ENCODE results near the gene NAMPT.

The NAMPT gene

DNA sequence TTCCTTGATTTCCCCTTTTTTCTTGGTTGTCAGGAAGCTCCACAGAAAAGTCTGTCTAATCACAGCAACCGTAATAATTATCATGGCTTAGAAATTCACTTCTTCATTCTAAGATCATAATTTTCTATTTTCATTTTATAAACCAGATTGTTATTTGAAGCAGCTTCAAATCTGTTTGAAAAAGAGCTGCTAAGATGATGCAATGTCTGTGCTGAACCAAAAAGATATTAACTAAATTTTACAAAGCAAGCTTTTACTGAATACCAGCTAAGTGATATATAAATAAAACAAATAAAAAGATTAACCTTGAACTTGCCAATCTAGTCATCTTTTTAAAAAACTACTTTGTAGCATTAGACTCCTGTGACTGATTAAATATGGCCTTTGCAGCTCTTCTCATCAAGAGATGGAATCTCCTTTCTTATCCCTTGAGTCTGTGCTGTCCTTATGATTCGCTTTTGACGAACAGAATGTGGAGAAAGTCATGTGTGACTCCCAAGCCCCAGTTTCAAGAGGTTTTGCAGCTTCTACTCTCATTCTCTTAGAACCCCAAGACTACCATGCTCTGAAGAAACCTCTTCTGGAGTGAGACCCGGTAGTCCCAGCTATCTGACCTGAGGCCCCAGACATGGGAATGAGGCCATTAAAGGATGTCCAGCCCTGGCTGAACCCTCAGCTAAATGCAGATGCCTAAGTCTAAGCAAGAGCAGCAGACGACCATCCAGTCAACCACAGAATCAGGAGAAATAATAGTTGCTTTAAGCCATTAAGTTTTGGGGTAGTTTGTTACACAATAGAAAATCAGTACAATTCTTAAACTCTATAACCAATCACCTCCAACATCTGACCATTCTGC, 14.4 kb downstream of the NAMPT start:
- no peak for DNase-seq

DNA sequence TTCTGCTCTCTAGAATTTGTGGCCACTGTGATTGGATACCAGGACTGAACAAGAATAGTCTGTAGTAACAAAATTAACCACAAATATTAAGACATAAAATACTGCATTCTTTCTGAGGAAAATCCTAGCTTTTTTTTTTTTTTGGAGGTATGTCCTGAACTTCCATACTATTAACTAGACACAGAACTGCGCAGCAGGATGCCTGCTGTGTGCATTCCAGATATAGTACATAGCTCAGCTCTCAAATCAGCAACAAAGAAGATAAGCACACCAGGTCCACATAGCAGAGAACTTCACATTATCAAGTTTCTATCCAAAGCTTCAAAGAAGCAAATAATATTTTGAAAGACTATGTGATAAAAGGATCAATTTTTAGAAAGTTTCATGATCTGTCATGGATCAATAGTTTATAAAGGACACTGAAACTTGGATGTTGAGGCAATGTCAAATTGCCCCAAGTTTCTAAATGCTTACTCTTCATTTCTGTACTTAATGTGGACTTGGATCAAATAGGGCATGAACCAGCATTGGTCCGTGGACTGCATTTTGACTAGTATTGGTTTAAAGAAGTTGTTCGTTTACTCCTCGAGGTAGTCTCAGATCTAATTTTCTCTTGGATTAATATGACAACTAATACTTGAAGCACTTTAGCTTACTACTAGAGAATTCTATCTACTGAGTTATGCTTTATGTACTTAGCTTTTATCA, 15.4 kb downstream of the NAMPT start:
- no peak for DNase-seq

DNA sequence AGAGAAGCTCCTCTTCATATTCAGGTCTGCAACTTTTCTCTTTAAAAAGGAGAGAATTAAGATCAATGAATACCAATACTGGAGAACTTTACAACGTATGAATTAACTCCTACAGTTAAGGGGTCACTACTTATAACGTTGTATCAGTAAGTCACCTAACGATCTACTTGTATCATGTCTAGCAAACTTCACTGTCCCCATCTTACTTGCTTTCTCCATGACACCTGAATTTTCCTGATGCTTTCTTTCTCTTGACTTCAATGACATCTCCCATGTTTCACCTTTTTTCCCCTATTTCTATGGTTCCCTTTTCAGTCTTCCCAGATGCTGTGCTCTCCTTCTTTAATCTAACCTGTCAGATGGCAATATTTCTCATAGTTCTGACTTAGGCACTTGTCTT, 19.6 kb downstream of the NAMPT start:
- no peak for DNase-seq

DNA sequence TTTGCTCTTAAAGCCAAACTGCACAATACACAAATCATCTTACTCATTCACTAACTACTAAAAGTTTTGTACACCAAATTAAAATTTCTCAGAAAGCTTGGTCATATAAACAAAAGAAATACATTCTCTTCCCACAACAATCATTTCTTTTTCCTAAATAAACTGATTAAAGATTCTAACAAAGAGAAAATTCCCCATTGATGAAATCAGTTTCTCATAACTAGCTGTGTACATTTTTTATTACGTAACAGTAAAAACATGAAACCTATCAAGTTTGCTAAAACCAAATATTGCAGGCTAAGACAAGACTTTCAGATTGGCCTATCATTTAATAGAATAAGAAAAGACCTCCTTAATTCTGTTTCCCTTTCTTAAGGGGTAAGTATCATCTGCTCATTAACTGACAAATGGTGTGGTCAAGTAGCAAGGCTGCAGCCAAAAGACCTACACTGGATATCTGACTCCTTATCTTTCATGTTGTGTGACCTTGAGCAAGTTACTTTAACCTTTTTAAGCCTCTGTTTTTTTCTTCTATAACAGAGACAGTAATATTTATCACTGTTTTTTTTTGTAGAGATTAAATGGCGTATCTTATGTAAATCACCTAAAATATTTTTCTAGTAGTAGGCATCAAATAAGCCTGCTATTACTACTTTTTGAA, 22.4 kb downstream of the NAMPT start:
- DNase-seq: no peak

DNA sequence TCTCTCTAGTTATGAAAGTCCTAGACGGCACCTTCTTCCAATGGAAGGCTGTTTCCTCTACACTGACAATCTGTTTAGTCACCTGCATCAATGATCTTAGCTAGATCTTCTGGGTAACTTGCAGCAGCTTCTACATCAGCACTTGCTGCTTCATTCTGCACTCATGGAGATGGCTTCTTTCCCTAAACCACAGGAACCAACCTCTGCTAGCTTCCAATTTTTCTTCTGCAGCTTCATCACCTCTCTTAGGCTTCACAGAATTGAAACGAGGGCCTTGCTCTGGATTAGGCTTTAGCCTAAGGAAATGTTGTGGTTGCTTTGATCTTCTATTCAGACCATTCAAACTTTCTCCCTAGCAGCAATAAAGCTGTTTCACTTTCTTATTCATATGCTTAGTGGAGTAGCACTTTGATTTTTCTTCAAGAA, 24.6 kb downstream of the NAMPT start:
- no peak for DNase-seq

DNA sequence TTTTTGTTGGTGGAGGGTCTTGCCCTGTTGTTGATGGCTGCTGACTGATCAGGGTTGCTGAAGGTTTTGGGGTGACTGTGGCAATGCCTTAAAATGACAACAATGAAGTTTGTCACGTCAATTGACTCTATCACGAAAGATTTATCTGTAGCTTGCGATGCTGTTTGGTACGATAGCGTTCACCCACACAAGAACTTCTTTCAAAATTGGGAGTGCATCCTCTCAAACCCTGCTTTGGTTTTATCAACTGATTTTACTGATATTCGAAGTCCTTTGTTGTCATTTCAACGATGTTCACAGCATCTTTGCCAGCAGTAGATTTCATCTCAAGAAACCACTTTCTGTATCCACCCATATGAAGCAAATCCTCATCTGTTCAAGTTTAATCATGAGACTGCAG, 26.0 kb downstream of the NAMPT start:
- DNase-seq: no peak

DNA sequence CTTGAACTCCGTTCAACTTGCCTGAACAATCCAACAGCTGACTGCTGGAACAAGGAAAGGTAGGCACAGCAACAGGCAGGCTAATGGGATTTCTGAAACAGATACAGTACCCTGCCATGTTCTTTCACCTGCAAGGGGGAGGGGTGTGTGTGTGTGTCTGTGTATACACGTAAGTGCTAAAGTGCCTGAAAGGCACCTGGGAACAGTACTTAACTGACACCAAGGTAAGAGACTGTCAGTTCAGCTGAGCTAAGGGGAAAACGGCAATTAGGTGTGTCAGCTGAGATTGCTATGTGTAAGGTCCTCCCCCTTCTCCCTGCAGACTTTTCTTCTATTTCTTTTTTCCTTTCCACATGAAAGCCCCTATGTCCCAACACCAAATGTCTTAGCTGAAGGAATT, 27.0 kb downstream of the NAMPT start:
- no peak for DNase-seq

DNA sequence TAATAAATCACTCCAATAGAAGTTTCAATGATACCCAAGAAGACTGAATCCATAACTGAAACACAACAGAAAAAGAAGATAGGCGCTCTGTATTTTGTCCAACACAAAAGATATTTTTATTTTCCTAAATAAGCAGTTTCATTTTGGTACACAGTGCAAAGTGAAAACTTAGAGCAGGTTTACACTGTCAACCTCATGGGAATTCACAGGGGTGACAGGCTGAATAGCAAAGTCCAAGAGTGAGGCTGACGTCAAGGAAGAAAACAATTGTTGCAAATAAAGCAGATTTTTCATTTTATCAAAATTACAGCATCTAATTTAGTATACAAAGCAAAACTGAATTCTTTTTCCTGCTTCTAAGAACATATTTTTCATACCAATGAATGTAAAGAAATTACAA, 28.6 kb downstream of the NAMPT start:
- DNase-seq: no peak

DNA sequence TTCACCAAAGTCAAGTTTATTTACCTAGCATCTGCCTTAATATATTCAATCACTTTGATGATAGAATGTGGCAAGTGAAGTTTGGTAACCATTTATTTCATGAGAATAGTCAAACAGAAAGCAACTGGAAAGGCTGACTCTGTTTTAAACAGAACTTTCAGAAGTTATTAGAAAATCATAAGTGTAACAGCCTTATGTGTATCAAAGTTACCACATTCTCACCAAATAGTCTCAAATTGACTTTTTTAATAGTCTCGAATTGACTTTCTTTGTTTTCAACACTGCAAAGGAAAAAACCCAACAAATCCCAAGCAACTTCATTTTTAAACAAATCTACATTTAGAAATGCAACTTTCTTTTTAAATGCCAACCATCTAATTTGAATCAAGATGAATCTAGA, 29.5 kb downstream of the NAMPT start:
- DNase-seq: no peak

DNA sequence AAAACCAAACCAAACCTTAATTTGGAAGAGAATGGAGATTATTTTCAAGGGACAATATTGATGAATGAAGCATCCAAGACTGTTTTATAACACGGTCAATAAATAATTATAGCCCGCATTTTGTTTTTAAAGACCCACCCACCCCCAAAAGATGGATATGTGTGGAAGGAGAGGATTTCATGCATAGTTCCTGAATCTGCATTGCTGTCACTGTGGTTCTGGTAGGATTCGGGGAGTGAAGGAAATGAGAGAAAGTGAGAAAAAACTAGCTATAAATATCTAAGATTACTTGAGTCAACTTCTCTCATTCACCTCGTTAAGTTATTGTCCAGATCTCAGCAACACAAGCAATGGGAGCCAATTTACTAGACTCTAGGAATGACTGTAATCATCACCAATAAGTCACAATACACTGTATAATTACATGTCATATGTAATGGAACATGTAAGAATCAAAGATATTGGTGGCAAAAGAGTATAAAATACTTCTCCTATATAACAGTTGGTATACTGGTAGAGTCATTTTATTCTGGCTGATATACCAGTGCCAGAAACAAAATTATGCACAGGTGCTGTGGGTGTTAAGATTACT, 30.2 kb downstream of the NAMPT start:
- no peak for DNase-seq

DNA sequence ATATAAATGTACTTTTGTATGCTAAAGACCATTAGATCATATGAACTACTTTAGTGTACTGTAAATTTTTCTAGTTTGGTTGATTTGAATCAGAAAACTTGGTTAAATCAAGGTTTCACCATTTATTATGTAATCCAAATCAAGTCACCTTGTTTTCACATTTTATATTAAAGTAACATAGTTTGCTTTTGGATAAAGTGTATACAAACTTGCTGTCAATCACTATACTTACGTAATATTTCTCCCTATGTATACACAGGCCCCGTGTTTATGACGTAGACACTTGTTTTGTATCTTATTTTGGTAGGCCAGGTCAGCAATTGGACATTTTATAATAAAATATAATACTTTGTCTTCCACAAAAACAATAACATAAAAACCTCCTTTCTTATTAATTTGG, 32.2 kb downstream of the NAMPT start:
- no peak for DNase-seq

DNA sequence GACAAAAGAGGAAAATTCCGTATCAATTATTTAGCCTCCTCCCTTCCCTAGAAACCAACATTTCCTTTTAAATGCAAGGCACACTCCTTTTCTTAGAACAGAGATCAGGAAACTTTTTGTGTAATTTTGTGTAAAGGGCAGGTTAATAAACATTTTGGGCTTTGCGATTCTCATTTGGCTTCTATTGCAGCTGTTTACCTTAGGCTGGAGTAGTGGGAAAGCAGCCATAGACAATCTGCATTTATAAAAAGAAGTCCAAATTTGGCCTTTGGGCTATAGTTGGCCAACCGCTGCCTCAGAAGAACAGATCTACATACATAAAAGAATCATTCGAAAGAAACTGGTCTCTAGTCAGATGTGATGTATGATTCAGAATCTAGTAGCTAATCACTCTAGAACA, 35.3 kb downstream of the NAMPT start:
- DNase-seq: no peak

DNA sequence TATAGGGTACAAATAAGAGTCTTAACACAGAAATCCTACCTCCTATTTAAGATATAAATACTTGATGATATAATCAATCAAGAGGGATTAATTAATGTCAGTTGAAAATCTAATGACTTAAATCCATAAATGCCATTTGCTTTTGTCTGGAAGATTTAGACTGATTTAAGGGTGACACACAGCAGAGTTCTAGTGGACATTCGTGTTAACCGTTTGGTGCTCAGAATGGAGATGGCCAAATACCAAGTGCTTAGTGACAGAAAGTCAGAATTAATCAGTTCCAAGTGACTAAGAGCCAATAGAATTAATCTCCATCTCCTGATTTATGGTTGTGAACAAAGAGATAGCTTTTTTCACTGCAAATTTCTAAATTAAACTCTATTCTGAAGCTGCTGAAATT, 36.2 kb downstream of the NAMPT start:
- DNase-seq: no peak

DNA sequence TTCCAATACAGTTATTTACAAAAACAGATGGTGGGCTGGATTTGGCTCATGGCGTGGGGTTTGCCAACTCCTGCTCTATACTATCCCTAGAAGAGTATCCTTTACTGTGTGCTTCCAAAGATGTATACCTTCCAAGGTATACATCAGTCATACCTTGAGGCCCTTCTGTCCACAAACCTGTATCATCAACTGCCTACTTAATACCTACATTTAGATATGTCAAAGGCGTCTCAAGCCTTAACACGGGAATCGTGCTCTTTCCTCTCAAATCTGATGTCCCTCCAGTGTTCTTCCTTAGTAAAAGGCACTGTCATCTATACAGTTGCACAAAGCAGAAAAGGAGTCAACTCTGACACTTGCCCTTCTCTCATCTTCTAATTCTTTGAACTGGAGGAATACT, 36.9 kb downstream of the NAMPT start:
- DNase-seq: no peak

DNA sequence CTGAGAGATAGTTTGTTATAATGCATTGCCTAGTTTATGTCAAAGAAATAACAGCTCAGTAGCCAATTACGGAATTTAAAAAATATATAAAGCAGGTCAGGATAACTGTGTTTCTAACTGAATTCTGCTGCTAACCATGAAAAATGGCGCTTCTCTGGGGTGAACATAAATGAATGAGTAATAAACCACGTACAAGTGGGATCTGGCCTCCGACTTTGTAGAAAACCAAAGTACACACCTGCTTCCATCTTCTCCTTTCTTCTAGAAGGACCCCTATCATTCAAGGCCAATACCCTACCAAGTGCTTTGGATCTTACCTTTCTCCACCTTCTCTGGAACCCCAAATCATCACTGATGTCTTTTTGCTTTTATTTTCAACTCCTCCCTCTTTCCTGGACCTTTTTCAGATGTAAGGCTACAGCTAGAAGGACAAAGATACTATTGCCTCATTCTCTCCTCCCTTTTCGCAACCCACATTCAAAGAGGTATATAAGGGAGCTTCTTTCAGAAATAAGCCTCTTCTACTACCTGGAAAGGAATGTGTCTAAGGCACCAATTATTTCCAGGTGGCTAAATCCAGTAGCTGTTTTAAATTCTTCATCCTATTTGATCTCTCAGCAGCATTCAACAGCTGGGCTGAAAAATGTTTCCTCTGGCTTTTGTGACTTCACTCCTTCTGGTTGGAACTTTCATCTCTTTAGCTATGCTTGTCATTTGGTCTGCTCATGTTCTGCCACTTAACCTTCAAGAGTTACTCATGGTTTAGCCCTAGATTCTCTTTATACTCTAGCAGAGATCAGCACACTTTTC, 37.7 kb downstream of the NAMPT start:
- DNase-seq: no peak

DNA sequence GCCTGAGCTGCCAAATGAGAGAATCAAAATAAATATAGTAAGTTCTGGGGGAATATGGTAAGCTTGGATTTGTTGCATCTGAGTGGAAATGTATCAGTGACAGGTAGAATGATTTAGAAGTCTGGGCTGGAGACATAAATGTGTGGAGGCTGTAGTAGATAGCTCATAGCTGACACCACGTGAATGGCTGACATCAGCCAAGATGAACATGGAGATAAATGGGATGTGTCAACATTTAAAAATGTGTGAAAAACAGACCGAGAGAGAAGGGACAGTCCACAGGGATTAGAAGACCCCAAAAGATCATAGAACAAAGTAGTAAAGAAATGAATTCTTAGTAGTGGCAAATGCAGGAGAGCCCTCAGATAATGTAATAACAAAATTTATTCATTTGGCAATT, 40.9 kb downstream of the NAMPT start:
- no peak for DNase-seq

DNA sequence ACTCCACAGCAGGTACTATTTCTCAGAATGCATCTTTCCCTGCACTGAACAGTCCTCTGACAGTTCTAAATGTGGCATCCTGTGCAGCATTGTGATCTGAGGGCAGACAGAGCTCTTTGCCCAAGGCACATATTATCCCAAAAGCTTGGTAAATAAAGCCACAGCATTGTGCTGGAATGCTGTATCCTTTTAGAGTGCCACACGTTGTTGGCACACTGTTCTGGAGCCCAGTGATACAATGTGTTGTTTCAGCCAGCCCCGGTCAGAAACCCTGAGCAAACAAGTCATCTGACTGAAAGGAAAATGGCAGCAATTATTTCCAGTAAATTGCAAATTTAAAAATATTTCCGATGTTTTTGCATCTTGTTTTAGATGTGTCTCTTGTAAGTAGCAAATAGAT, 45.4 kb downstream of the NAMPT start:
- DNase-seq: no peak

DNA sequence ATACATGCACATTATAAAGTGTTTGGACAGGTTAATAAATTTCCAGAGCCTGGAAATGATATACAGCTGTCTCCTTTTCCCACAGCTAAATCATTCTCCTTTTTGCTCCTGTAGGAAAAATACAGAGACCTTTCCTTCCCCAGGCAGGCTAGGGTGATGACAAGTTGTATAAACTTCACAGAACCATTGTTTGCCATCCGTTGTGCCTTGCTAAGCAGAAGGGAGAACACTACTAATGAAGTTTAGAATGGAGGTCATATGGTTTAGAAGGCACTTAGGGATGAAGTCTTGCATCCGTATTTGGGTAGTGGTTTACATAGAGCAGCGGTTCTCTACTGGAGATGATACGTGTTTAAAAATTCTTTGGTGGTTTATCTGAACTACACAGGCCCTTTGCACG, 46.0 kb downstream of the NAMPT start:
- no peak for DNase-seq

DNA sequence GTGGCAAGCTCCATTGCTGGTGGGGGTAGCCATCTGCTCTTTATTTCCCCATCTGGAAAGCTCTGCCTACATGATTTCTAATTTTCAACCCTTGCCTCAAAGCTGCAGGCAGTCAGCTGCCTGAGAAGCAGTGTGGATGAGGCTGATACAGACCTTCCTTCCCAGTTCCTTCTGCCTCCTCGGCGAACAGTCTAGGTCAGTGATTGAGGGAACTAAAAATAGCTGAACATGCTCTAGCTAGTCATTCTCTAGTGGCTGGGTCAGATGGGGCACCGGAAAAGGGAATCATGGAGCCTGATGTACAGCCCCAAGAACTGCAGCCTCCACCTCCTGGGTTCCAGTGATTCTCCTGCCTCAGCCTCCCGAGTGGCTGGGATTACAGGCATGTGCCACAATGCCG, 48.7 kb downstream of the NAMPT start:
- DNase-seq: no peak

DNA sequence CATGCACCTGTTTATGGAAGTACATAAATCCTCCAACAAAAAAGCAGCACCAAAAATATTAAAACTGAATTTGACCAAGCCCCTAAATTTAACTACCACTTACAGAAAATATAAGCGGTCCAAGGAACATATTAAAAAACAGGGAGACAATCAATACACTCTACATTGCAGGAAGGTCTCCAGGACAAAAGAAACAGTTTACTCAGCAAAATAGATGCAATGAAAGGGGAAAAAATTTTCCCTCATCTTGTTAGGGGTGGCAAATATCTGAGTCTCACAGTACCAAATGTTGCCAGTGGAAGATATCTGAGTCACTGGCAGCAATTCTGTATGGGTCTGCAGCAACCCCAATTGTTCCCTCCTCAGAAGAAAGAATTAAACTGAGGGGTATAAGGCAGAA, 50.4 kb downstream of the NAMPT start:
- no peak for DNase-seq

DNA sequence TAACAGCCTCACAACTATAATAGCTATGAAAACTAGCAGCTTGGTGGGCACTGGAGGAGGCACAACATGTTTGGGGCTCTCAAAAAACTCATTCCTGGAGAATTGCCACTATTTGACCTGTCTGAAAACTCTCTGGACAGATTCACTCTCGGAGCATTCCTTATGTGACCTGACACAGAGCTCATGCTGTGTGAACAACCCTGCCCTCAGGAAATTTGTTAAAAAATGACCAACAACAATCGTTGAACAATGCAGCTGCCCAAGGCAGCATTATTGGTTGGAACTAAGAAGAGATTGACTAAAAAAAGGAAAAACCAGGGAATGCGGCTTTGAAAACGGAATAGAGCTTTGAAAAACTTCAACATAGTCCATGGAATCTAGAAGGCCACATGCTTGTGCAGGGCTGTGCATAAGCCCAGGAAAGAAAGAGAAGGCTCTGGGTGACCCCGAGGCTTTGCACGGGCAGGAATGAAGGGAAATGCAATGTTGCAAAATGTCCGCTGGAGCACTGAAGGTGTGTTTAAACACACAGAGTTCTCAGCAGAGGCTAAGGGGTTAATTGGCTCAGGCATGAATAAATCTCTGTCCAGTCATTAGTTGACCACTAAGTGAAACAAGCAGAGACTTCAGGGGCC, 52.8 kb downstream of the NAMPT start:
- DNase-seq: no peak

DNA sequence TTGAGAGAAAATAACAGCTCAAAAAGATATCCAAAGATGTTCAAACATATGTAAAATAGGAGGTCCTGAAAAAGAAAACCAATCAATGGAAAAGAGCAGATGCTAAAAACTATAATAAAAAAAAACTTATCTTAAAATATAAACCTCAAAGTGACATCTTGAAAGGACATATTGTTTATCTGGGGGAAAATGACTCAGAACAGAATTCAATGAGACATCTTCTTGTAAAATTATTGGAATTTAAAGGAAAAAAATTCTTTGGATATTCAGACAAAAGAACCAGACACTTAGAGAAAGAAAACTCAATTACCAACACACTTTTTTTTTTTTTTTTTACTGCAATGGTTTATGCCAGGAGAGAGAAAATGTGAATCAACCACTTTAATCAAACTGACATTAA, 58.9 kb downstream of the NAMPT start:
- no peak for DNase-seq
